OCI-LY1 (cell line): ENCODE data around the gene KIF22.
A peak's percentile ranks its signal among the peaks of the same experiment; 100 is the strongest.

ENCODE experiments used
- H2AFZ ChIP-seq: fragments of 200-600 bp; sonication (generic), shearing (Covaris generic); 2 replicates; pipeline ENCODE4 v1.6.0; 2014; ENCODE audit warnings: antibody characterized with exemption, mild to moderate bottlenecking, low read length
- H3F3A ChIP-seq: fragments of 200-600 bp; sonication (generic), shearing (Covaris generic); 2 replicates; pipeline ENCODE4 v1.6.0; 2014; ENCODE audit warnings: mild to moderate bottlenecking, antibody characterized with exemption, low read length, moderate library complexity; ENCODE audit not compliant: insufficient read depth
- H3K27ac ChIP-seq: fragments of 200-600 bp; sonication (generic); 2 replicates; pipeline ENCODE4 v1.5.1; 2014; ENCODE audit warnings: low read length, mixed run types, mild to moderate bottlenecking, low read depth; ENCODE audit not compliant: poor library complexity, severe bottlenecking
- H3K27me3 ChIP-seq: fragments of 200-600 bp; sonication (generic); 2 replicates; pipeline ENCODE4 v1.6.0; 2014; ENCODE audit warnings: antibody characterized with exemption, mild to moderate bottlenecking, low read length, moderate library complexity; ENCODE audit not compliant: insufficient read depth
- H3K36me3 ChIP-seq: fragments of 200-600 bp; sonication (generic); 2 replicates; pipeline ENCODE4 v1.6.1; 2014; ENCODE audit warnings: mild to moderate bottlenecking, antibody characterized with exemption, low read length, moderate library complexity, mixed read lengths; ENCODE audit not compliant: insufficient read depth
- H3K4me1 ChIP-seq: fragments of 200-600 bp; sonication (generic); 2 replicates; pipeline ENCODE4 v1.5.1; 2014; ENCODE audit warnings: mild to moderate bottlenecking, low read length, moderate library complexity; ENCODE audit not compliant: insufficient read depth, severe bottlenecking
- H3K4me2 ChIP-seq: fragments of 200-600 bp; sonication (generic), shearing (Covaris generic); 2 replicates; pipeline ENCODE4 v1.6.1; 2014; ENCODE audit warnings: low read length
- H3K4me3 ChIP-seq: fragments of 200-600 bp; sonication (generic); 2 replicates; pipeline ENCODE4 v1.5.1; 2014; ENCODE audit warnings: low read length, low read depth, mild to moderate bottlenecking, mixed read lengths; ENCODE audit not compliant: poor library complexity, severe bottlenecking
- H3K79me2 ChIP-seq: fragments of 200-600 bp; shearing (Covaris generic); 2 replicates; pipeline ENCODE4 v1.6.1; 2016; ENCODE audit warnings: mixed run types, low read length, mixed read lengths; ENCODE audit not compliant: insufficient read depth
- H3K9ac ChIP-seq: fragments of 200-600 bp; sonication (generic), shearing (Covaris generic); 2 replicates; pipeline ENCODE4 v1.6.1; 2014; ENCODE audit warnings: mild to moderate bottlenecking, low read length, mixed read lengths
- H3K9me2 ChIP-seq: fragments of 200-600 bp; sonication (generic), shearing (Covaris generic); 2 replicates; pipeline ENCODE4 v1.6.1; 2014; ENCODE audit warnings: low read depth, mild to moderate bottlenecking, low read length, mixed read lengths
- H3K9me3 ChIP-seq: fragments of 200-600 bp; shearing (Covaris generic); 2 replicates; pipeline ENCODE4 v1.6.1; 2014; ENCODE audit warnings: low read length, mixed read lengths
- H4K20me1 ChIP-seq: fragments of 200-600 bp; sonication (generic), shearing (Covaris generic); 2 replicates; pipeline ENCODE4 v1.6.0; 2016; ENCODE audit warnings: mild to moderate bottlenecking, low read length; ENCODE audit not compliant: insufficient read depth
- CTCF ChIP-seq: fragments of 200-600 bp; sonication (generic), shearing (Covaris generic); IDR thresholded peaks from 2 replicates; pipeline ENCODE4 v1.5.1; 2017; ENCODE audit warnings: mild to moderate bottlenecking, antibody characterized with exemption, low read length, moderate library complexity, mixed read lengths
- EZH2 ChIP-seq: fragments of 200-600 bp; sonication (generic), shearing (Covaris generic); IDR thresholded peaks from 2 replicates; pipeline ENCODE4 v1.8.0; 2017; ENCODE audit warnings: borderline replicate concordance, mixed run types, mild to moderate bottlenecking, antibody characterized with exemption, low read length, moderate library complexity, mixed read lengths

The KIF22 gene

GRCh38 chr16:29806641-29807425 lies 16.3 kb downstream of the KIF22 start:
- Histone ChIP-seq H3K4me1 (peaks cover 68% of the 10 kb centered on the region), H3K79me2 (no peaks in the 10 kb centered on the region), H3K36me3 (peaks cover 58% of the 10 kb centered on the region)

GRCh38 chr16:29807426-29808218 lies 17.1 kb downstream of the KIF22 start:
- Histone ChIP-seq H3K27ac (peak overlapping the region; percentile 66), H4K20me1 (no peaks in the 10 kb centered on the region), H3K4me3 (peak overlapping the region; percentile 68), H2AFZ (no peak overlapping the region), H3F3A (no peaks in the 10 kb centered on the region), H3K79me2 (no peaks in the 10 kb centered on the region), H3K9ac (peak overlapping the region; percentile 74), H3K4me1 (peaks cover 74% of the 10 kb centered on the region), H3K9me2 (no peaks in the 10 kb centered on the region), H3K27me3 (no peaks in the 10 kb centered on the region), H3K4me2 (peak overlapping the region; percentile 81), H3K9me3 (no peaks in the 10 kb centered on the region), H3K36me3 (peaks cover 51% of the 10 kb centered on the region)
- peak; percentile 65 for TF ChIP-seq CTCF
- TF ChIP-seq EZH2, result no peak

More at GRCh38 chr16:29806641-29807425, 16.3 kb downstream of the KIF22 start:
- Histone ChIP-seq H3K4me3 (peak overlapping the region; percentile 69), H3F3A (0 out of 2 replicates have a peak, but pooled peaks cover 3% of the 10 kb centered on the region), H4K20me1 (no peaks in the 10 kb centered on the region), H3K9me3 (no peaks in the 10 kb centered on the region), H3K9ac (peak overlapping the region; percentile 81), H2AFZ (no peak overlapping the region), H3K27ac (peak overlapping the region; percentile 77), H3K4me2 (peak overlapping the region; percentile 81), H3K9me2 (no peaks in the 10 kb centered on the region), H3K27me3 (no peaks in the 10 kb centered on the region)
- TF ChIP-seq CTCF, result no peak
- no peak for TF ChIP-seq EZH2

GRCh38 chr16:29808219-29808900 lies 17.8 kb downstream of the KIF22 start:
- TF ChIP-seq CTCF, result no peak
- TF ChIP-seq EZH2, result no peak
- Histone ChIP-seq H3K4me1 (peaks cover 71% of the 10 kb centered on the region), H3K27ac (peak overlapping the region; percentile 66), H4K20me1 (no peaks in the 10 kb centered on the region), H3F3A (no peaks in the 10 kb centered on the region), H3K4me2 (peak overlapping the region; percentile 81), H3K9ac (peak overlapping the region; percentile 74), H3K27me3 (no peaks in the 10 kb centered on the region), H2AFZ (no peak overlapping the region), H3K9me2 (no peaks in the 10 kb centered on the region), H3K36me3 (peaks cover 43% of the 10 kb centered on the region), H3K4me3 (peak overlapping the region; percentile 68), H3K79me2 (no peaks in the 10 kb centered on the region), H3K9me3 (no peaks in the 10 kb centered on the region)
